ENCODE results near the gene TSPEAR.

TSPEAR gene

GRCh38 chr21:44535963-44536362, 175.4 kb downstream of the TSPEAR start:
- no peak for DNase-seq (ENCODE audit: extremely low read depth, insufficient read length)
- H3K4me3 ChIP-seq (replicated peaks; ENCODE audit: low read depth, low read length), result no peak overlapping the region
- no peaks in the 10 kb centered on the region for H3K27me3 ChIP-seq (replicated peaks; ENCODE audit: control insufficient read depth, insufficient read depth, low read length)
- TF ChIP-seq, protein P1, sequence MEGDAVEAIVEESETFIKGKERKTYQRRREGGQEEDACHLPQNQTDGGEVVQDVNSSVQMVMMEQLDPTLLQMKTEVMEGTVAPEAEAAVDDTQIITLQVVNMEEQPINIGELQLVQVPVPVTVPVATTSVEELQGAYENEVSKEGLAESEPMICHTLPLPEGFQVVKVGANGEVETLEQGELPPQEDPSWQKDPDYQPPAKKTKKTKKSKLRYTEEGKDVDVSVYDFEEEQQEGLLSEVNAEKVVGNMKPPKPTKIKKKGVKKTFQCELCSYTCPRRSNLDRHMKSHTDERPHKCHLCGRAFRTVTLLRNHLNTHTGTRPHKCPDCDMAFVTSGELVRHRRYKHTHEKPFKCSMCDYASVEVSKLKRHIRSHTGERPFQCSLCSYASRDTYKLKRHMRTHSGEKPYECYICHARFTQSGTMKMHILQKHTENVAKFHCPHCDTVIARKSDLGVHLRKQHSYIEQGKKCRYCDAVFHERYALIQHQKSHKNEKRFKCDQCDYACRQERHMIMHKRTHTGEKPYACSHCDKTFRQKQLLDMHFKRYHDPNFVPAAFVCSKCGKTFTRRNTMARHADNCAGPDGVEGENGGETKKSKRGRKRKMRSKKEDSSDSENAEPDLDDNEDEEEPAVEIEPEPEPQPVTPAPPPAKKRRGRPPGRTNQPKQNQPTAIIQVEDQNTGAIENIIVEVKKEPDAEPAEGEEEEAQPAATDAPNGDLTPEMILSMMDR (IDR thresholded peaks at IDR 0.05; ENCODE audit: insufficient read depth, low read length, poor library complexity, severe bottlenecking), result no peak
- H3K36me3 ChIP-seq (ENCODE audit: control insufficient read depth, insufficient read depth, low read length), result no peaks in the 10 kb centered on the region

- Histone ChIP-seq H3K27me3 (replicated peaks; ENCODE audit: control insufficient read depth, insufficient read depth, low read length) (no peaks in the 10 kb centered on the region), H3K36me3 (ENCODE audit: control insufficient read depth, insufficient read depth, low read length) (no peaks in the 10 kb centered on the region), H3K4me3 (replicated peaks; ENCODE audit: low read depth, low read length) (no peak overlapping the region)
- TF ChIP-seq, protein P1 (IDR thresholded peaks at IDR 0.05; ENCODE audit: insufficient read depth, low read length, poor library complexity, severe bottlenecking), result no peak
- no peak for DNase-seq (ENCODE audit: extremely low read depth, insufficient read length)
Observed at GRCh38 chr21:44534688-44535087, 176.7 kb downstream of the TSPEAR start.

- no peaks in the 10 kb centered on the region for H3K27me3 ChIP-seq (replicated peaks; ENCODE audit: control insufficient read depth, insufficient read depth, low read length)
- DNase-seq (ENCODE audit: extremely low read depth, insufficient read length), result no peak
- TF ChIP-seq, protein P1 (IDR thresholded peaks at IDR 0.05; ENCODE audit: insufficient read depth, low read length, poor library complexity, severe bottlenecking), result no peak
- no peaks in the 10 kb centered on the region for H3K36me3 ChIP-seq (ENCODE audit: control insufficient read depth, insufficient read depth, low read length)
- no peak overlapping the region for H3K4me3 ChIP-seq (replicated peaks; ENCODE audit: low read depth, low read length)
Observed at GRCh38 chr21:44533891-44534627, 177.3 kb downstream of the TSPEAR start.

- DNase-seq (ENCODE audit: extremely low read depth, insufficient read length), result no peak
- TF ChIP-seq, protein P1 (IDR thresholded peaks at IDR 0.05; ENCODE audit: insufficient read depth, low read length, poor library complexity, severe bottlenecking), result no peak
- Histone ChIP-seq H3K36me3 (ENCODE audit: control insufficient read depth, insufficient read depth, low read length) (no peaks in the 10 kb centered on the region), H3K4me3 (replicated peaks; ENCODE audit: low read depth, low read length) (no peak overlapping the region), H3K27me3 (replicated peaks; ENCODE audit: control insufficient read depth, insufficient read depth, low read length) (no peaks in the 10 kb centered on the region)
Observed at GRCh38 chr21:44533121-44533890, 178.1 kb downstream of the TSPEAR start.

DNA sequence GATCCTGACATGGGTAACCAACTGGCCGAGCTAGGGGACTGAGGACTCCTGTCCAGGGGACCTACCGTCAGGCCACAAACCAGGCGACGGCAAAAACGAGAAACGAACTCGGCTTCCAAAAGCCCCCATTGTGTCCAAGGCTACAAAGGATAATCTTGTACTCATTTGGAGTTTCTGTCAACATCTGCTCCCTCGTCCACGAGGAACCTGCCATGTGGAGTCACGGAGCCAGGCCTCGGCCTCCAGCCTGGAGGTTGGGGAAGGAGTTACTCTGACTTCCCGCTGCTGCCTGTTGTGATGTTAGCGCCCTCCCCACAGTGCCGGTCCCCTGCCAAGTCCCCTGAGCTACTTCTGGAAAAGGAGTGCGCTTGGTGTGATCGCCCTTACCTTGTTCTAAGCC, 178.7 kb downstream of the TSPEAR start:
- Histone ChIP-seq H3K27me3 (replicated peaks; ENCODE audit: control insufficient read depth, insufficient read depth, low read length) (no peaks in the 10 kb centered on the region), H3K4me3 (replicated peaks; ENCODE audit: low read depth, low read length) (no peak overlapping the region), H3K36me3 (ENCODE audit: control insufficient read depth, insufficient read depth, low read length) (no peaks in the 10 kb centered on the region)
- DNase-seq (ENCODE audit: extremely low read depth, insufficient read length), result no peak
- TF ChIP-seq, protein P1 (IDR thresholded peaks at IDR 0.05; ENCODE audit: insufficient read depth, low read length, poor library complexity, severe bottlenecking), result no peak

Measured in GM06990 (cell line).